ENCODE data around the gene NTRK2.

DNA sequence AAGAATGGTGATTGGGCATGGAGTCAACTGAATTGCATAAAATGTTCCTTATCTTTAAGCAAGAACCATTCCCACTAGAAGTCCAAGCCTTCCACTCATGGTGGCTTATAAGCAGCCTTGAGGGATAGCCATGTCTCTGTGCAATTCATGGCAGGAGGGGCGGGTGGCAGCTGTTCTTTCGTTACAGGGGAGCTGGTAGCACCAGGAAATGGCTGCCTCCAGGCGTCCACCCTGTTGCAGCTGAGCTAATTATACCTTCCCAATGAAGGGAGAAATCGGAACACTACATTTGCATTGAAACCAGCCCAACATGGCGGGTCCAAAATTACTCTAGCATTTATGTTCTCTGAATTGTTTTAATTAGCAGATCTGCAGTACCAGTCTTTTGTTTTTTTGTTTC, 289.8 kb downstream of the NTRK2 start:
- no peak for TF ChIP-seq POLR2A (IDR thresholded peaks at IDR 0.05; ENCODE audit: borderline replicate concordance, extremely low read depth, insufficient read depth, insufficient read length)
- TF ChIP-seq SRF (IDR thresholded peaks at IDR 0.05; ENCODE audit: low read depth): no peak
- TF ChIP-seq, protein P1, sequence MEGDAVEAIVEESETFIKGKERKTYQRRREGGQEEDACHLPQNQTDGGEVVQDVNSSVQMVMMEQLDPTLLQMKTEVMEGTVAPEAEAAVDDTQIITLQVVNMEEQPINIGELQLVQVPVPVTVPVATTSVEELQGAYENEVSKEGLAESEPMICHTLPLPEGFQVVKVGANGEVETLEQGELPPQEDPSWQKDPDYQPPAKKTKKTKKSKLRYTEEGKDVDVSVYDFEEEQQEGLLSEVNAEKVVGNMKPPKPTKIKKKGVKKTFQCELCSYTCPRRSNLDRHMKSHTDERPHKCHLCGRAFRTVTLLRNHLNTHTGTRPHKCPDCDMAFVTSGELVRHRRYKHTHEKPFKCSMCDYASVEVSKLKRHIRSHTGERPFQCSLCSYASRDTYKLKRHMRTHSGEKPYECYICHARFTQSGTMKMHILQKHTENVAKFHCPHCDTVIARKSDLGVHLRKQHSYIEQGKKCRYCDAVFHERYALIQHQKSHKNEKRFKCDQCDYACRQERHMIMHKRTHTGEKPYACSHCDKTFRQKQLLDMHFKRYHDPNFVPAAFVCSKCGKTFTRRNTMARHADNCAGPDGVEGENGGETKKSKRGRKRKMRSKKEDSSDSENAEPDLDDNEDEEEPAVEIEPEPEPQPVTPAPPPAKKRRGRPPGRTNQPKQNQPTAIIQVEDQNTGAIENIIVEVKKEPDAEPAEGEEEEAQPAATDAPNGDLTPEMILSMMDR (IDR thresholded peaks at IDR 0.05 in 2 of 3, conservative IDR thresholded peaks at IDR 0.05 in 1 of 3; ENCODE audit: borderline replicate concordance in 1 of 3, insufficient read depth in 1 of 3, low read depth in 2 of 3, low read length in 2 of 3): no peak
- TF ChIP-seq EZH2phosphoT487 (IDR thresholded peaks at IDR 0.05; ENCODE audit: borderline replicate concordance): no peak
- TF ChIP-seq YY1 (IDR thresholded peaks at IDR 0.05; ENCODE audit: extremely low read depth, insufficient replicate concordance, low read depth, low read length): no peak
- TF ChIP-seq RAD21 (IDR thresholded peaks at IDR 0.05; ENCODE audit: low read depth): no peak
- TF ChIP-seq, protein P2, sequence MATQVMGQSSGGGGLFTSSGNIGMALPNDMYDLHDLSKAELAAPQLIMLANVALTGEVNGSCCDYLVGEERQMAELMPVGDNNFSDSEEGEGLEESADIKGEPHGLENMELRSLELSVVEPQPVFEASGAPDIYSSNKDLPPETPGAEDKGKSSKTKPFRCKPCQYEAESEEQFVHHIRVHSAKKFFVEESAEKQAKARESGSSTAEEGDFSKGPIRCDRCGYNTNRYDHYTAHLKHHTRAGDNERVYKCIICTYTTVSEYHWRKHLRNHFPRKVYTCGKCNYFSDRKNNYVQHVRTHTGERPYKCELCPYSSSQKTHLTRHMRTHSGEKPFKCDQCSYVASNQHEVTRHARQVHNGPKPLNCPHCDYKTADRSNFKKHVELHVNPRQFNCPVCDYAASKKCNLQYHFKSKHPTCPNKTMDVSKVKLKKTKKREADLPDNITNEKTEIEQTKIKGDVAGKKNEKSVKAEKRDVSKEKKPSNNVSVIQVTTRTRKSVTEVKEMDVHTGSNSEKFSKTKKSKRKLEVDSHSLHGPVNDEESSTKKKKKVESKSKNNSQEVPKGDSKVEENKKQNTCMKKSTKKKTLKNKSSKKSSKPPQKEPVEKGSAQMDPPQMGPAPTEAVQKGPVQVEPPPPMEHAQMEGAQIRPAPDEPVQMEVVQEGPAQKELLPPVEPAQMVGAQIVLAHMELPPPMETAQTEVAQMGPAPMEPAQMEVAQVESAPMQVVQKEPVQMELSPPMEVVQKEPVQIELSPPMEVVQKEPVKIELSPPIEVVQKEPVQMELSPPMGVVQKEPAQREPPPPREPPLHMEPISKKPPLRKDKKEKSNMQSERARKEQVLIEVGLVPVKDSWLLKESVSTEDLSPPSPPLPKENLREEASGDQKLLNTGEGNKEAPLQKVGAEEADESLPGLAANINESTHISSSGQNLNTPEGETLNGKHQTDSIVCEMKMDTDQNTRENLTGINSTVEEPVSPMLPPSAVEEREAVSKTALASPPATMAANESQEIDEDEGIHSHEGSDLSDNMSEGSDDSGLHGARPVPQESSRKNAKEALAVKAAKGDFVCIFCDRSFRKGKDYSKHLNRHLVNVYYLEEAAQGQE (IDR thresholded peaks at IDR 0.05; ENCODE audit: low read depth): no peak
- no peak for TF ChIP-seq JUND (IDR thresholded peaks at IDR 0.05)
- no peak for TF ChIP-seq SIN3A (IDR thresholded peaks at IDR 0.05; ENCODE audit: low read depth)
- TF ChIP-seq CEBPB (IDR thresholded peaks at IDR 0.05; ENCODE audit: low read depth): no peak

All from HCT116 (cell line).